Measurements from ENCODE around the gene FNTB. TPM values are rescaled to one million over a fixed set of nuclear protein-coding genes. Genes with fewer than 3 reads are reported as not detected.

Gene FNTB
- total and polyA plus RNA-seq, 9 of the 15 experiments (the other 6 are each of a cell fraction or from before 2014, with no cell fraction given): 6.9 to 23.2 (median 12.2) TPM

GRCh38 chr14:65011538-65011937, 24.8 kb downstream of the FNTB start:
- Histone ChIP-seq H2AFZ (ENCODE audit: low read depth, low read length) (no peak overlapping the region), H3K36me3 (ENCODE audit: control insufficient read depth, insufficient read depth, low read length) (peaks cover 40% of the 10 kb centered on the region; the same call in 2 of the 3 replicates), H3K79me2 (ENCODE audit: control insufficient read depth, insufficient read depth, low read length) (no peaks in the 10 kb centered on the region), H3K4me2 (ENCODE audit: insufficient read depth, low read length) (no peak overlapping the region), H3K27ac (ENCODE audit: extremely low read depth, low read depth, low read length) (no peak overlapping the region), H4K20me1 (replicated peaks; ENCODE audit: control insufficient read depth, insufficient read depth, low read length) (no peaks in the 10 kb centered on the region), H3K27me3 (ENCODE audit: control insufficient read depth in 2 of 2, insufficient read depth in 2 of 2, low read length in 2 of 2) (no peaks in the 10 kb centered on the region), H3K9ac (ENCODE audit: insufficient read depth in 1 of 2, low read depth in 2 of 2, low read length in 2 of 2) (no peak overlapping the region), H3K4me3 (no peak overlapping the region), H3K4me1 (replicated peaks in 1 of 2; ENCODE audit: control insufficient read depth in 2 of 2, insufficient read depth in 2 of 2, low read length in 2 of 2) (peaks cover 0 to under 1% of the 10 kb centered on the region in 2 experiments; a peak in 2 of 5 replicates), H3K9me3 (replicated peaks; ENCODE audit: control insufficient read depth, insufficient read depth, low read depth, low read length) (no peaks in the 10 kb centered on the region), H3K9me1 (ENCODE audit: control insufficient read depth, insufficient read depth, low read length) (no peaks in the 10 kb centered on the region)
- intact Hi-C loops (cut with micrococcal nuclease) (no loop called here), in situ Hi-C loops (cut with MboI) (no loop called here)
- ChIA-PET CTCF (ENCODE audit: low intra/inter-chr PET ratio) (no interaction called here), POLR2A (no interaction called here)
- DNase-seq (ENCODE audit: extremely low read depth in 1 of 4, low spot score in 3 of 4) (no peak), ATAC-seq (no peak), FAIRE-seq (no peak)
- no TSS peak for BruUV-seq (replicated peaks)
- WGBS (ENCODE audit: insufficient coverage, low coverage, missing lambda C conversion rate): 81% methylated on average over 7 of the region's 10 CpGs
- TF ChIP-seq SIN3A (IDR thresholded peaks at IDR 0.05; ENCODE audit: borderline replicate concordance in 2 of 2, control insufficient read depth in 1 of 2, low read depth in 2 of 2, low read length in 2 of 2) (no peak), HLTF (IDR thresholded peaks at IDR 0.05) (no peak), NFXL1 (CRISPR knock-in tag; IDR thresholded peaks at IDR 0.05) (no peak), ZFP91 (CRISPR knock-in tag; IDR thresholded peaks at IDR 0.05) (no peak), CREB3L1 (IDR thresholded peaks at IDR 0.05; ENCODE audit: borderline replicate concordance, low read depth) (no peak), POLR3G (IDR thresholded peaks at IDR 0.05; ENCODE audit: extremely low read depth, insufficient read length, insufficient replicate concordance) (no peak), DIDO1 (tag; IDR thresholded peaks at IDR 0.05; ENCODE audit: low read depth) (no peak), ZBTB40 (IDR thresholded peaks at IDR 0.05) (no peak), ZBTB40 (CRISPR knock-in tag; IDR thresholded peaks at IDR 0.05) (no peak), MAX (CRISPR knock-in tag; IDR thresholded peaks at IDR 0.05) (no peak), PPARD (CRISPR knock-in tag; IDR thresholded peaks at IDR 0.05) (no peak)

Measured in K562 (cell line).